HepG2 (cell line): Measurements from ENCODE around the gene ERBB4. TPM values are rescaled to one million over a fixed set of nuclear protein-coding genes. Genes with fewer than 3 reads are reported as not detected.

Experiments used
- ATAC-seq: fragments of 200-7000 bp; cut with Tn5 transposase; 3 replicates; pipeline ENCODE4 v1.9.1; 2020; ENCODE audit warnings: mild to moderate bottlenecking, moderate library complexity
- BruUV-seq: library from RNA; stranded (reverse); fragments of 400-500 nt; replicated peaks from 2 replicates; lab custom pipeline; 2021; lab: Mats Ljungman, UMichigan
- CTCF ChIA-PET: fragments of 300-600 bp; formaldehyde crosslinking; extraction: SDS; loops from one replicate; lab custom pipeline; 2021; ENCODE audit warnings: low total read pairs, inconsistent platforms, low intra/inter-chr PET ratio; lab: Yijun Ruan, JAX
- POLR2A ChIA-PET: fragments of 350-600 bp; sonication (Branson Sonifier 250); formaldehyde crosslinking; loops from one replicate; lab custom pipeline; 2020; ENCODE audit warnings: antibody characterized with exemption, inconsistent platforms; lab: Yijun Ruan, JAX
- DNase-seq: peaks from one replicate; pipeline ENCODE4 v3.0.0-alpha.2; 2015; ENCODE audit warnings: low spot score
- FAIRE-seq: peaks from 3 replicates; lab custom pipeline; 2011; peaks lifted over from hg19 to GRCh38; lab: Jason Lieb, UNC
- H2AFZ ChIP-seq: one replicate; pipeline ENCODE4 v1.6.1; 2011; ENCODE audit warnings: low read length, inconsistent platforms
- H3K27ac ChIP-seq: fragments of 300-600 bp; 3 replicates; pipeline ENCODE4 v1.8.0; 2011; ENCODE audit warnings: mixed run types, mild to moderate bottlenecking, mixed read lengths, low read length, inconsistent platforms; ENCODE audit not compliant: insufficient read depth; ENCODE audit errors: extremely low read length
- H3K27me3 ChIP-seq, 2 experiments: fragments of 200-600 bp in 1 of 2; 2 replicates in 1 of 2; 3 replicates in 1 of 2; pipeline versions ENCODE4 v1.6.0 to v1.8.0; 2011; ENCODE audit warnings: low read length in 2 of 2, mild to moderate bottlenecking in 2 of 2, moderate library complexity in 2 of 2, inconsistent platforms in 1 of 2; ENCODE audit not compliant: insufficient read depth in 2 of 2, control insufficient read depth in 1 of 2
- H3K36me3 ChIP-seq, 2 experiments: fragments of 200-600 bp in 1 of 2; replicated peaks in 1 of 2; 2 replicates in 1 of 2; 3 replicates in 1 of 2; pipeline versions ENCODE4 v1.5.1 to v1.8.0; 2011; ENCODE audit warnings: low read length in 2 of 2, inconsistent platforms in 1 of 2; ENCODE audit not compliant: insufficient read depth in 2 of 2, control insufficient read depth in 1 of 2
- H3K4me1 ChIP-seq: 2 replicates; pipeline ENCODE4 v1.5.1; 2012; ENCODE audit warnings: low read length, inconsistent platforms; ENCODE audit not compliant: insufficient read depth
- H3K4me2 ChIP-seq: 2 replicates; pipeline ENCODE4 v1.6.0; 2011; ENCODE audit warnings: low read depth, low read length, inconsistent platforms
- H3K4me3 ChIP-seq, 3 experiments: fragments of 200-600 bp in 1 of 3; sonication (generic), shearing (Covaris generic) in 1 of 3; replicated peaks in 1 of 3; 2 replicates each; pipeline ENCODE4 v1.5.1; 2011 to 2016; ENCODE audit warnings: low read length in 3 of 3, inconsistent platforms in 2 of 3, low read depth in 2 of 3, mild to moderate bottlenecking in 2 of 3, control low read depth in 1 of 3, mixed read lengths in 1 of 3; ENCODE audit not compliant: insufficient read depth in 1 of 3
- H3K79me2 ChIP-seq: one replicate; pipeline ENCODE4 v1.6.1; 2011; ENCODE audit warnings: low read length, inconsistent platforms; ENCODE audit not compliant: insufficient read depth
- H3K9ac ChIP-seq: 2 replicates; pipeline ENCODE4 v1.6.0; 2011; ENCODE audit warnings: mild to moderate bottlenecking, low read depth, low read length, inconsistent platforms; ENCODE audit not compliant: insufficient read depth
- H3K9me3 ChIP-seq: 2 replicates; pipeline ENCODE4 v1.5.1; 2012; ENCODE audit warnings: mild to moderate bottlenecking, low read length
- H4K20me1 ChIP-seq: 2 replicates; pipeline ENCODE4 v1.6.0; 2011; ENCODE audit warnings: inconsistent platforms, mild to moderate bottlenecking, low read length, moderate library complexity; ENCODE audit not compliant: insufficient read depth
- CEBPB ChIP-seq: IDR thresholded peaks from 2 replicates; pipeline ENCODE4 v1.6.1; 2011; ENCODE audit warnings: low read depth, low read length, improper control_type of control experiment, borderline replicate concordance
- CHCHD3 ChIP-seq: sonication (generic); formaldehyde crosslinking; IDR thresholded peaks from 2 replicates; pipeline ENCODE4 v1.8.0; 2022; ENCODE audit warnings: mild to moderate bottlenecking, missing genetic modification reagents, moderate library complexity
- ZNF496 ChIP-seq: sonication (generic); formaldehyde crosslinking; IDR thresholded peaks from 2 replicates; pipeline ENCODE4 v1.8.1; 2023; ENCODE audit warnings: mild to moderate bottlenecking, moderate library complexity, missing genetic modification reagents; ENCODE audit not compliant: insufficient replicate concordance
- ZNF503 ChIP-seq: sonication (generic); formaldehyde crosslinking; IDR thresholded peaks from 2 replicates; pipeline ENCODE4 v1.4.0; 2020; ENCODE audit warnings: missing genetic modification reagents
- ZNF780A ChIP-seq: sonication (generic); formaldehyde crosslinking; IDR thresholded peaks from 2 replicates; pipeline ENCODE4 v1.8.0; 2022; ENCODE audit warnings: mild to moderate bottlenecking, missing genetic modification reagents, moderate library complexity
- WGBS: methylation state at CpG from one replicate; pipeline ENCODE4 v1.1.6; 2017; ENCODE audit warnings: low lambda C conversion rate; 5-methylcytosine and 5-hydroxymethylcytosine counted together
- in situ Hi-C: cut with HindIII; loops from 2 replicates; pipeline ENCODE4 v1.10.0; 2017; ENCODE audit warnings: low pct_unique_long_range_greater_than_20kb; ENCODE audit not compliant: extremely low pct_ligation_motif_present
- intact Hi-C: fragments of 100-400 bp; cut with micrococcal nuclease; formaldehyde crosslinking; loops from one replicate; pipeline ENCODE4 v1.10.0; 2022; ENCODE audit not compliant: unreplicated experiment
- polyA plus RNA-seq, 8 experiments: library from polyadenylated mRNA; depleted of rRNA in 3 of 8; stranded (reverse) in 7 of 8; unstranded in 1 of 8; fragments of >200 nt; fragmentation: Illumina TruSeq in 4 of 8; extraction: Trizol in 4 of 8; gene quantifications; 2 replicates each; pipeline versions ENCODE4 v1.2.1 to v1.2.3, GENCODE V29; 2011 to 2016; ENCODE audit warnings: low read depth in 4 of 8, missing spikeins in 1 of 8, mixed read lengths in 1 of 8; ENCODE audit not compliant: insufficient read depth in 1 of 8
- total RNA-seq, 5 experiments: library from RNA; depleted of rRNA; stranded (reverse); fragments of >200 nt; fragmentation: Illumina TruSeq; extraction: Trizol; gene quantifications; 2 replicates each; pipeline ENCODE4 v1.2.3, GENCODE V29; 2016; ENCODE audit warnings: low read depth in 1 of 5

The ERBB4 gene
- total and polyA plus RNA-seq, 2 of the 13 experiments (the other 11 are each of a cell fraction or from before 2014, with no cell fraction given), result not detected

DNA sequence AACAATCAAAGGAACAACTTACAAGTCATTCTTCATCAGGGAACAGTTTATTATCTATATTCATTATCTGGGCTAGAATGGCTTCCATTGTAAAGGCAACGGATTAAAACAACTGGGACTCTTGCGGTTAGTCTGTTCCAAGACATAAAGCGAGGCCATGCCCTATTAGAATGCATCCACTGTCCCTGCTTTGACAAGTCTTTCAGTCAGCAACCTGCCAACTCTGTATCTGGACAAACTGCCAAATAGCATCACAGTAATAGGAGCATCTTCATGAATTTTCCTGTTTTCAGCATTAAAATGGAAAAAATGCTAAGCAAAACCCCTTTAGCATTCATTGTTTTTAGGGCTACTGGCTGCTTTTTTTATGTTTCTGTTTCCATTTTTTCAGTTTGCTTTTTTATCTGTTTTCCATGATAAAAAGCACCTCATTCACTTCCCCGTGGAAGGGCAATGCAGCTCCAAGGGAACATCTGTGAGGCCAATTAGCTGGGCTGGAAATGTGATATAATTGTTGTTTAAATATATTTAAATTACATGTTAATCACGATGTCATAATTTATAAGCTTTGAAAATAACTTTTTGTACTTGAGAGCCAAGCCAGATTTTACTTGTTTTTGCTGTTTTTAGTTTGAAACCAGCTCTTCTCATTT is 1147.9 kb downstream of the ERBB4 start:
- Histone ChIP-seq H3K4me1 (no peaks in the 10 kb centered on the region), H3K27ac (no peak overlapping the region), H3K9me3 (no peaks in the 10 kb centered on the region), H3K27me3 (no peaks in the 10 kb centered on the region; a peak in 1 of 5 replicates), H4K20me1 (no peaks in the 10 kb centered on the region), H3K79me2 (no peaks in the 10 kb centered on the region), H3K4me3 (no peak overlapping the region), H3K4me2 (no peak overlapping the region), H2AFZ (no peak overlapping the region), H3K9ac (no peak overlapping the region), H3K36me3 (no peaks in the 10 kb centered on the region)
- ATAC-seq (no peak), DNase-seq (no peak), FAIRE-seq (no peak)
- 15% methylated on average over 5 of the region's 5 CpGs for WGBS
- TF ChIP-seq ZNF780A (CRISPR knock-in tag), result no peak
- CTCF ChIA-PET, result no interaction called here
- in situ Hi-C loops, result no loop called here
- intact Hi-C loops, result no loop called here
- no TSS peak for BruUV-seq
- POLR2A ChIA-PET, result no interaction called here

DNA sequence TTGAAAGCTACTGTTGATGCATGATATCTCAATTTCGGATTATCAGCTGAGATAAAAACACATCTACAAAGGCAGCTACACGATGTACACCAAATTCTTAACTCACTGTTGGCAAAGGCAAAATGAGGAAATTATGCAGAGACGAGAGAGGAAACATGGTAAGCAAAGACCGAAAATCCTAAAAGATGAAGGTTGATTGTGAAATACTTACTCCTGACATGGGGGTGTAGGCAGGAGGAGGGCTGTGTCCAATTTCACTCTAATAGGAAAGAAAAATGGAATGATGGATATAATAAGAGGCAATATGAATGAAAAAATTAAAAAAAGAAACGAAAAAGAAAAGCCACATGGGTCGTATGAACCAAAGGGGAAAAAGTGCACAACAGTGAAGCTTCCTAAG is 1150.9 kb downstream of the ERBB4 start:
- intact Hi-C loops (no loop called here), in situ Hi-C loops (no loop called here)
- Histone ChIP-seq H3K4me1 (no peaks in the 10 kb centered on the region), H3K4me3 (no peak overlapping the region), H3K9me3 (no peaks in the 10 kb centered on the region), H3K79me2 (no peaks in the 10 kb centered on the region), H3K27me3 (no peaks in the 10 kb centered on the region), H3K4me2 (no peak overlapping the region), H3K36me3 (no peaks in the 10 kb centered on the region), H3K27ac (no peak overlapping the region), H3K9ac (no peak overlapping the region), H4K20me1 (no peaks in the 10 kb centered on the region), H2AFZ (no peak overlapping the region)
- FAIRE-seq, result no peak
- peak; percentile 74 for TF ChIP-seq CEBPB
- no peak for TF ChIP-seq ZNF496 (CRISPR knock-in tag)
- no peak for TF ChIP-seq CHCHD3 (CRISPR knock-in tag)
- no peak for TF ChIP-seq ZNF503 (CRISPR knock-in tag)
- no TSS peak for BruUV-seq
- POLR2A ChIA-PET, result no interaction called here
- 1% methylated on average over 6 of the region's 6 CpGs for WGBS
- ATAC-seq, result no peak
- CTCF ChIA-PET, result no interaction called here
- no peak for DNase-seq
